Stimulated activated naive B cell treated with anti-CD40 and anti-IgM and Interleukin-4, amounts not matched to agents 10 μg/mL and 1 μg/mL and 100 μg/mL, for 72 hours (primary cell): ENCODE results near the gene MYO9B.
A peak's percentile ranks its signal among the peaks of the same experiment; 100 is the strongest.
"Not testable (repeated sequence)": the region's sequence is repeated elsewhere in the genome, so short reads cannot be mapped to it uniquely, and the experiment has no call there.

Experiments
- ATAC-seq, 2 donors: fragments of 150-1000 bp; cut with Tn5 transposase; replicated peaks; 2 replicates each; pipeline ENCODE4 v1.10.0; 2021; ENCODE audit warnings: moderate library complexity in 1 of 2
- DNase-seq: peaks from one replicate; pipeline ENCODE4 v3.0.0; 2021
- H3K27ac Mint-ChIP-seq: one replicate; pipeline ENCODE4 v1.8.0; 2022; ENCODE audit warnings: mild to moderate bottlenecking, mixed read lengths
- H3K27me3 Mint-ChIP-seq, 2 donors: one replicate each; pipeline ENCODE4 v1.8.0; 2022; ENCODE audit warnings: mixed read lengths in 2 of 2
- H3K36me3 Mint-ChIP-seq, 2 donors: one replicate each; pipeline ENCODE4 v1.8.0; 2022; ENCODE audit warnings: mixed read lengths in 2 of 2, mild to moderate bottlenecking in 1 of 2
- H3K4me1 Mint-ChIP-seq, 2 donors: one replicate each; pipeline ENCODE4 v1.8.0; 2022; ENCODE audit warnings: mixed read lengths in 2 of 2, mild to moderate bottlenecking in 1 of 2
- H3K4me3 Mint-ChIP-seq, 2 donors: one replicate each; pipeline ENCODE4 v1.8.0; 2022; ENCODE audit warnings: mild to moderate bottlenecking in 2 of 2, mixed read lengths in 2 of 2, moderate library complexity in 1 of 2
- H3K9me3 Mint-ChIP-seq, 2 donors: one replicate each; pipeline ENCODE4 v1.8.0; 2022; ENCODE audit warnings: mixed read lengths in 2 of 2, mild to moderate bottlenecking in 1 of 2

Gene MYO9B

GRCh38 chr19:17138937-17139598, 63.5 kb downstream of the MYO9B start:
- no peaks in the 10 kb centered on the region for H3K27me3 Mint-ChIP-seq
- DNase-seq (no peak), ATAC-seq (no peak)
- H3K27ac Mint-ChIP-seq, result no peak overlapping the region
- no peaks in the 10 kb centered on the region for H3K9me3 Mint-ChIP-seq
- H3K4me3 Mint-ChIP-seq, result no peak overlapping the region
- H3K36me3 Mint-ChIP-seq, result peaks cover 32 to 53% of the 10 kb centered on the region in 2 donors
- peaks cover 26 to 48% of the 10 kb centered on the region in 2 donors for H3K4me1 Mint-ChIP-seq

GRCh38 chr19:17144771-17145170, 69.2 kb downstream of the MYO9B start:
- H3K27ac Mint-ChIP-seq, H3K4me3 Mint-ChIP-seq, H3K9me3 Mint-ChIP-seq, DNase-seq, H3K4me1 Mint-ChIP-seq, ATAC-seq, H3K27me3 Mint-ChIP-seq: not testable (repeated sequence)
- H3K36me3 Mint-ChIP-seq, result peaks cover 44 to 50% of the 10 kb centered on the region in 2 donors

GRCh38 chr19:17145546-17146497, 70.2 kb downstream of the MYO9B start:
- no peak for DNase-seq
- Mint-ChIP-seq H3K27me3 (no peaks in the 10 kb centered on the region), H3K4me1 (peaks cover 8 to 9% of the 10 kb centered on the region in 2 donors), H3K36me3 (peaks cover 45% of the 10 kb centered on the region in 2 donors), H3K27ac (no peak overlapping the region), H3K9me3 (no peaks in the 10 kb centered on the region), H3K4me3 (no peak overlapping the region)
- no peak for ATAC-seq

- Mint-ChIP-seq H3K9me3 (no peaks in the 10 kb centered on the region), H3K4me3 (no peak overlapping the region), H3K27me3 (no peaks in the 10 kb centered on the region), H3K27ac (no peak overlapping the region), H3K4me1 (peaks cover 7 to 10% of the 10 kb centered on the region in 2 donors), H3K36me3 (peaks cover 43% of the 10 kb centered on the region in 2 donors)
- DNase-seq, result no peak
- ATAC-seq, result no peak
Observed at GRCh38 chr19:17148130-17148529, 72.6 kb downstream of the MYO9B start.

- peaks cover 5 to 7% of the 10 kb centered on the region in 2 donors for H3K4me1 Mint-ChIP-seq
- H3K36me3 Mint-ChIP-seq, result peaks cover 43 to 46% of the 10 kb centered on the region in 2 donors
- H3K9me3 Mint-ChIP-seq, result no peaks in the 10 kb centered on the region
- H3K4me3 Mint-ChIP-seq, result no peak overlapping the region
- ATAC-seq (no peak), DNase-seq (no peak)
- no peak overlapping the region for H3K27ac Mint-ChIP-seq
- H3K27me3 Mint-ChIP-seq, result no peaks in the 10 kb centered on the region
Observed at GRCh38 chr19:17149393-17150135, 74.0 kb downstream of the MYO9B start.

- no peak for ATAC-seq
- H3K27me3 Mint-ChIP-seq, result no peaks in the 10 kb centered on the region
- no peaks in the 10 kb centered on the region for H3K9me3 Mint-ChIP-seq
Observed at GRCh38 chr19:17153996-17154395, 78.4 kb downstream of the MYO9B start.

GRCh38 chr19:17155251-17155650, 79.7 kb downstream of the MYO9B start:
- Mint-ChIP-seq H3K27me3 (no peaks in the 10 kb centered on the region), H3K9me3 (no peaks in the 10 kb centered on the region), H3K36me3 (peaks cover 45 to 52% of the 10 kb centered on the region in 2 donors)

More at GRCh38 chr19:17153996-17154395, 78.4 kb downstream of the MYO9B start:
- Mint-ChIP-seq H3K36me3 (peaks cover 44 to 47% of the 10 kb centered on the region in 2 donors), H3K4me1 (peaks cover 5 to 7% of the 10 kb centered on the region in 2 donors), H3K4me3 (no peak overlapping the region), H3K27ac (no peak overlapping the region)
- no peak for DNase-seq

GRCh38 chr19:17156296-17156946, 80.8 kb downstream of the MYO9B start:
- Mint-ChIP-seq H3K27ac (peak overlapping the region; percentile 77), H3K36me3 (peaks cover 44 to 56% of the 10 kb centered on the region in 2 donors), H3K4me3 (no peak overlapping the region), H3K4me1 (peaks cover 2 to 9% of the 10 kb centered on the region in 2 donors), H3K9me3 (no peaks in the 10 kb centered on the region), H3K27me3 (no peaks in the 10 kb centered on the region)
- ATAC-seq (no peak), DNase-seq (no peak)

More at GRCh38 chr19:17155251-17155650, 79.7 kb downstream of the MYO9B start:
- DNase-seq, result no peak
- no peak for ATAC-seq
- Mint-ChIP-seq H3K27ac (no peak overlapping the region), H3K4me1 (peaks cover 5 to 13% of the 10 kb centered on the region in 2 donors), H3K4me3 (no peak overlapping the region)

- no peak overlapping the region for H3K4me3 Mint-ChIP-seq
- H3K4me1 Mint-ChIP-seq, result peaks cover 0 to 6% of the 10 kb centered on the region in 2 donors
- H3K9me3 Mint-ChIP-seq, result no peaks in the 10 kb centered on the region
- peaks cover 41 to 53% of the 10 kb centered on the region in 2 donors for H3K36me3 Mint-ChIP-seq
- DNase-seq (no peak), ATAC-seq (peak in 1 of 2 donors; percentile 22)
- no peaks in the 10 kb centered on the region for H3K27me3 Mint-ChIP-seq
- H3K27ac Mint-ChIP-seq, result peak overlapping the region; percentile 77
Observed at GRCh38 chr19:17156947-17157302, 81.3 kb downstream of the MYO9B start.

- Mint-ChIP-seq H3K27ac (no peak overlapping the region), H3K4me3 (no peak overlapping the region), H3K36me3 (peaks cover 45 to 58% of the 10 kb centered on the region in 2 donors), H3K27me3 (no peaks in the 10 kb centered on the region), H3K4me1 (peaks cover 0 to 6% of the 10 kb centered on the region in 2 donors), H3K9me3 (no peaks in the 10 kb centered on the region)
- DNase-seq (no peak), ATAC-seq (no peak)
Observed at GRCh38 chr19:17158584-17158983, 83.0 kb downstream of the MYO9B start.

GRCh38 chr19:17159466-17160393, 84.2 kb downstream of the MYO9B start:
- no peak overlapping the region for H3K4me3 Mint-ChIP-seq
- no peak for DNase-seq
- peak overlapping the region; percentile 37 for H3K27ac Mint-ChIP-seq
- peaks cover 0 to 6% of the 10 kb centered on the region in 2 donors for H3K4me1 Mint-ChIP-seq
- ATAC-seq, result no peak
- no peaks in the 10 kb centered on the region for H3K27me3 Mint-ChIP-seq
- no peaks in the 10 kb centered on the region for H3K9me3 Mint-ChIP-seq
- H3K36me3 Mint-ChIP-seq, result peaks cover 52 to 61% of the 10 kb centered on the region in 2 donors

- peaks cover 54 to 62% of the 10 kb centered on the region in 2 donors for H3K36me3 Mint-ChIP-seq
- peaks cover 0 to 6% of the 10 kb centered on the region in 2 donors for H3K4me1 Mint-ChIP-seq
- H3K27ac Mint-ChIP-seq, result no peak overlapping the region
- no peaks in the 10 kb centered on the region for H3K27me3 Mint-ChIP-seq
- no peak overlapping the region for H3K4me3 Mint-ChIP-seq
- H3K9me3 Mint-ChIP-seq, result no peaks in the 10 kb centered on the region
- no peak for ATAC-seq
- no peak for DNase-seq
Observed at GRCh38 chr19:17160908-17161307, 85.3 kb downstream of the MYO9B start.

GRCh38 chr19:17162131-17162530, 86.6 kb downstream of the MYO9B start:
- H3K27ac Mint-ChIP-seq, H3K9me3 Mint-ChIP-seq, H3K4me1 Mint-ChIP-seq, ATAC-seq, H3K4me3 Mint-ChIP-seq, DNase-seq, H3K27me3 Mint-ChIP-seq: not testable (repeated sequence)
- H3K36me3 Mint-ChIP-seq, result peaks cover 51 to 60% of the 10 kb centered on the region in 2 donors
